NCI-H82 (cell line): Measurements from ENCODE around the gene AGO1.

Experiments
- DNase-seq: peaks from one replicate; lab custom pipeline; 2025; lab: John Stamatoyannopoulos, UW

The AGO1 gene

GRCh38 chr1:35882945-35883634 is at the start of gene AGO1:
TSS of gene AGO1 (plus strand) at chr1:35883209. CDS start at chr1:35883422, 213 bp downstream.
- DNase-seq = peak; percentile 97

- DNase-seq = no peak
These were observed 49.6 kb upstream of the AGO1 start for GRCh38 chr1:35833395-35833794.

GRCh38 chr1:35834218-35834617 is 48.8 kb upstream of the AGO1 start:
- DNase-seq = no peak

GRCh38 chr1:35835398-35835797 is 47.6 kb upstream of the AGO1 start:
- no peak for DNase-seq

GRCh38 chr1:35836734-35837133 is 46.3 kb upstream of the AGO1 start:
- no peak for DNase-seq

- DNase-seq = no peak
These were observed 44.2 kb upstream of the AGO1 start for GRCh38 chr1:35838693-35839245.

- DNase-seq = no peak
These were observed 38.2 kb upstream of the AGO1 start for GRCh38 chr1:35844826-35845225.

GRCh38 chr1:35845766-35846165 is 37.2 kb upstream of the AGO1 start:
- DNase-seq = no peak

- DNase-seq = no peak
These were observed 35.0 kb upstream of the AGO1 start for GRCh38 chr1:35847935-35848565.

- no peak for DNase-seq
These were observed 33.0 kb upstream of the AGO1 start for GRCh38 chr1:35850051-35850450.

- DNase-seq = no peak
These were observed 32.3 kb upstream of the AGO1 start for GRCh38 chr1:35850716-35851115.

GRCh38 chr1:35851132-35851869 is 31.7 kb upstream of the AGO1 start:
- DNase-seq = no peak

GRCh38 chr1:35852241-35852640 is 30.8 kb upstream of the AGO1 start:
- DNase-seq = peak; percentile 77

- peak; percentile 91 for DNase-seq
These were observed 27.9 kb upstream of the AGO1 start for GRCh38 chr1:35854989-35855700.

GRCh38 chr1:35856964-35857363 is 26.0 kb upstream of the AGO1 start:
- DNase-seq = no peak

- peak; percentile 42 for DNase-seq
These were observed 25.2 kb upstream of the AGO1 start for GRCh38 chr1:35857830-35858229.

GRCh38 chr1:35860696-35861095 is 22.3 kb upstream of the AGO1 start:
- DNase-seq = no peak

- DNase-seq = no peak
These were observed 19.9 kb upstream of the AGO1 start for GRCh38 chr1:35863136-35863535.

GRCh38 chr1:35863881-35864625 is 19.0 kb upstream of the AGO1 start:
- no peak for DNase-seq

- DNase-seq = no peak
These were observed 18.2 kb upstream of the AGO1 start for GRCh38 chr1:35864813-35865212.

GRCh38 chr1:35866991-35867390 is 16.0 kb upstream of the AGO1 start:
- no peak for DNase-seq
